ENCODE data around the gene GRPEL1.

The GRPEL1 gene

DNA sequence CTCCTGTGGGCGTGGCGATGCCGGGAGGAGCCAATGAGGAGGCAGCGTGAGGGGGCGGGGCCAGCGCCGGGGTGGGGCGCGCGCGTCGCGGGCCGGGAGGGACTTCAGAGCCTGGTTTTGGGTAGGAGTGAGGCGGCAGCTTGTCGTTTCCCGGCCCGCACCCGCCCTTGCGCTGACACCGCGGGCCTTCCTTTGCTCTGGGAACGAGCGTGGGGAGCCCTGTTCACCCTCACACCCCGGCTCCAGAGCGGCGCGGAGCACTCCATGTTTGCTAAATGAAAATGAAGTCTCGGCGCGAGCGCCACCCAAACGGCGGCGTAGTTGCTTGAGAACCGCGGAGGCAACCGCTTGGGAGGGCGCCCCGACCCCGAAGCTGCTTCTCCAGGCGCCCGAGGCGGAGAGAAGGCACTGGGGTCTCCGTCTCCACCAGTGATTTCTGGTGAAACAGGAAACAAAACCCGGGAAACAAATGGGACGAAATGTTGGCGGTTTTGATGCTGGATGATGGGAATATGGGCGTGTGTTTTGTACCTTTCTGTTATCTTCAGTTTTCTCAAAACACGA is 497 bp upstream of the GRPEL1 start:
- no peaks in the 10 kb centered on the region for H3K9me3 Mint-ChIP-seq
- H3K4me3 Mint-ChIP-seq, result peak overlapping the region; percentile 89
- H3K36me3 Mint-ChIP-seq (ENCODE audit: low read depth), result peaks cover 30% of the 10 kb centered on the region
- H3K4me1 Mint-ChIP-seq (ENCODE audit: low read depth), result peaks cover 46% of the 10 kb centered on the region
- peak overlapping the region; percentile 92 for H3K27ac Mint-ChIP-seq
- H3K27me3 Mint-ChIP-seq, result peaks cover 25% of the 10 kb centered on the region
- intact Hi-C loops (cut with micrococcal nuclease), result loop anchor here (1.0 to 5.0 kb wide), 3 partner anchors 25 to 161 kb away; partner anchors contain the start of genes TADA2B and TBC1D14

GRCh38 chr4:7067126-7067451 is 775 bp downstream of the GRPEL1 start:
- Mint-ChIP-seq H3K9me3 (no peaks in the 10 kb centered on the region), H3K27ac (peak overlapping the region; percentile 92), H3K27me3 (peaks cover 17% of the 10 kb centered on the region), H3K4me1 (ENCODE audit: low read depth) (peaks cover 47% of the 10 kb centered on the region), H3K36me3 (ENCODE audit: low read depth) (peaks cover 43% of the 10 kb centered on the region), H3K4me3 (peak overlapping the region; percentile 89)
- intact Hi-C loops (cut with micrococcal nuclease), result loop anchor here (5.0 kb wide), 2 partner anchors 80 to 160 kb away; partner anchors contain the start of gene TBC1D14

DNA sequence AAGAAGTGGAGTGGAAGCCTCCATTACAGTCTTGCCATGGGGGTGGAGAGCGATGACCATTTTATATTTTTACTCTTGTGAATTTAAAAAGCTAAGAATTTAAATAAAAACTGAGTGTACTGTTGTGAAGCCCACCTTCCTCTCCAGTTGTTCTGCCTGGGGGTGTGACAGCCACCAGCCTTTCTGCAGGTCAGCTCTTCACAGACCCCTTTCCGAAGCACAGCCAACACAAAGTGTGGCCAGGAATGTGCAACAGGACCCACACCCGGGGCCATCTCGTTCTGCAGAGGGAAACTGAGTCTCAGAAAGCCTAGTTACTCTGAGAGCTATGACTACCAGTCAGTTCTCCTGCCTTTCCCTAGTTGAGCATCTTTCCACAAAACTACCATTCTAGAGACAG is 1.4 kb downstream of the GRPEL1 start:
- Mint-ChIP-seq H3K4me3 (peak overlapping the region; percentile 89), H3K27ac (peak overlapping the region; percentile 92), H3K27me3 (peaks cover 11% of the 10 kb centered on the region), H3K36me3 (ENCODE audit: low read depth) (peaks cover 49% of the 10 kb centered on the region), H3K4me1 (ENCODE audit: low read depth) (peaks cover 53% of the 10 kb centered on the region), H3K9me3 (no peaks in the 10 kb centered on the region)
- intact Hi-C loops (cut with micrococcal nuclease), result loop anchor here (5.0 kb wide), 2 partner anchors 79 to 159 kb away; partner anchors contain the start of gene TBC1D14

GRCh38 chr4:7066006-7066405 is 1.9 kb downstream of the GRPEL1 start:
- Mint-ChIP-seq H3K9me3 (no peaks in the 10 kb centered on the region), H3K4me3 (no peak overlapping the region), H3K36me3 (ENCODE audit: low read depth) (peaks cover 54% of the 10 kb centered on the region), H3K27ac (no peak overlapping the region), H3K4me1 (ENCODE audit: low read depth) (peaks cover 58% of the 10 kb centered on the region), H3K27me3 (peaks cover 6% of the 10 kb centered on the region)
- intact Hi-C loops (cut with micrococcal nuclease), result loop anchor here (5.0 kb wide), 2 partner anchors 79 to 159 kb away; partner anchors contain the start of gene TBC1D14

DNA sequence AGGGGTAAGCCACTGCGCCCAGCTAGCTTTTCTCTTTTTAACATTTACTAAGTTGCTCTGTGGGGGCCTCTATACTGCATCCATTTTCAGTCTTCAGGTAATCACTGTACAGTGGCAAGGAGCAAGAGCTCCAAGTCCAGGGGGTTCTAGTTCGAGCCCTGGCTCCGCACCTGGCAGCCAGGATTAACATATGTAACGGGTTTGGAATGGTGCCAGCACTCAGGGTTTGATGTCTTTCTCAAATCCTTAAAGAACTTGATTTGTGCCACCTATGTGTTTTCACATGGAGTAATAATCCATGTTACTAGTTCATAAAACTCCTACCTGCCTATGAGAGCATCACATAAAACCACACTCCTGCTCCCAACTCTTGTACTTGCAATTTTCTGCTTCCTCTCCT is 4.5 kb downstream of the GRPEL1 start:
- no peaks in the 10 kb centered on the region for H3K27me3 Mint-ChIP-seq
- no peak overlapping the region for H3K27ac Mint-ChIP-seq
- peaks cover 69% of the 10 kb centered on the region for H3K4me1 Mint-ChIP-seq (ENCODE audit: low read depth)
- peaks cover 69% of the 10 kb centered on the region for H3K36me3 Mint-ChIP-seq (ENCODE audit: low read depth)
- intact Hi-C loops (cut with micrococcal nuclease), result no loop called here
- H3K9me3 Mint-ChIP-seq, result no peaks in the 10 kb centered on the region
- no peak overlapping the region for H3K4me3 Mint-ChIP-seq

GRCh38 chr4:7062816-7063215 is 5.0 kb downstream of the GRPEL1 start:
- H3K4me1 Mint-ChIP-seq (ENCODE audit: low read depth), result peaks cover 73% of the 10 kb centered on the region
- H3K36me3 Mint-ChIP-seq (ENCODE audit: low read depth), result peaks cover 74% of the 10 kb centered on the region
- no peaks in the 10 kb centered on the region for H3K9me3 Mint-ChIP-seq
- H3K4me3 Mint-ChIP-seq, result no peak overlapping the region
- no peak overlapping the region for H3K27ac Mint-ChIP-seq
- intact Hi-C loops (cut with micrococcal nuclease), result no loop called here
- H3K27me3 Mint-ChIP-seq, result no peaks in the 10 kb centered on the region

GRCh38 chr4:7061815-7062214 is 6.0 kb downstream of the GRPEL1 start:
- Mint-ChIP-seq H3K4me3 (no peak overlapping the region), H3K9me3 (no peaks in the 10 kb centered on the region), H3K27ac (peak overlapping the region; percentile 74), H3K36me3 (ENCODE audit: low read depth) (peaks cover 74% of the 10 kb centered on the region), H3K27me3 (no peaks in the 10 kb centered on the region), H3K4me1 (ENCODE audit: low read depth) (peaks cover 73% of the 10 kb centered on the region)
- intact Hi-C loops (cut with micrococcal nuclease), result no loop called here

DNA sequence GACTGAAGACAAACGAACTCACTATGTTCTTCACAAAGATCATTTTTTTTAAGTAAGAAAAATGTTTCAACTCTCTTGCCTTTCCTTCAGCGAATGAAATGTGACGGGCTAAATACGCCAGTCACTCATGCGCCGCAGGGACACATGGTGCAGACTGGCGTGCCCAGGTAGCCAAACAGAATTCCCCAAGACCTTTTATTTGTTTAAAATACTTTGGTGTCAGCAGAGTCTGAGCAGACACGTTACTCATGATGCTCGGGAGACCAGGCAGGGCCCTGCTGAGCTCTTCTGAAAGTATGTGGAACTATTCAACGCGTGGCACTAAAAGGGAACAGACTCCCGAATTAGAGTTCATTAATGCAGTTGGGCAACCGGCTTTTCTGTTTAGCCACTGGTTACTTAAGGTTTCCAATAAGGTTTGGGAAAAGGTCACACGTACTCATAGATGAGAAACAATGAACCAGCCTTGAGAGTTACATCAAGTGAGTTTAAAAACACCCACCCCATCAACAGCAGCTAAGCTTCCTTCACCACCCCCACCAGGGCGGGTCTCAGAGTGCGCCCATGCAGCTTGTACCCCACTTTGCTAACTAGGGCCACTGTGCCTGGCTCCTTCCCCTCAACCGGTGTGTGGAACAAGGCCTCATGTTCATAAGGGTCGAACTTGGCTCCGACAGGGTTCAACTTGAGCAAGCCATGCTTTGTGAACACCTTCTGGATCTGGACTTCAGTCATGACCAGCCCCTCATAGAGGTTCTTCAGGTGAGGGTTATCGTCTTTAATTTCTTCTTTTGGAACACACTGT is 7.3 kb downstream of the GRPEL1 start:
- H3K27ac Mint-ChIP-seq, result peak overlapping the region; percentile 74
- intact Hi-C loops (cut with micrococcal nuclease), result no loop called here
- H3K4me3 Mint-ChIP-seq, result peak overlapping the region; percentile 20
- no peaks in the 10 kb centered on the region for H3K9me3 Mint-ChIP-seq
- H3K4me1 Mint-ChIP-seq (ENCODE audit: low read depth), result peaks cover 62% of the 10 kb centered on the region
- peaks cover 84% of the 10 kb centered on the region for H3K36me3 Mint-ChIP-seq (ENCODE audit: low read depth)
- no peaks in the 10 kb centered on the region for H3K27me3 Mint-ChIP-seq

DNA sequence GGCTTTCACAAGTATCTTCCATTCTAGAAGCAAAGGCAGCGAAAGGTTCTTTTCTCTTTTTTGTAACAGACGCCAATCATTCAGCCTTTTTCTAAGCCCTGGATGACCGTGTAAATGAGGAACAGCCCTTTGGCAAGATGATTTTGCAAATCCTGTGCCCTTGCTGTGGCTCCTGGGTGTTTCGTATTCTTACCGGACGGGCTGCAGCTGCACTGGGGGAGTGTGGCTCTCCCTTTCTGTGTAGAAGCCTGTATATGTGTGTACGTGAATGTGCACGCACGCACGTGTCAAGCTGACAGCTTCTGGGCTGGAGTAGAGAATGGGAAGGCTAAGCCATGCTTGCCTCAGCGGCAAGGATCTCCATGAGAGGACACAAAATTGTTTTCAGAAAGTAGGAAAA is 8.2 kb downstream of the GRPEL1 start:
- Mint-ChIP-seq H3K27ac (peak overlapping the region; percentile 74), H3K27me3 (no peaks in the 10 kb centered on the region), H3K9me3 (no peaks in the 10 kb centered on the region), H3K4me1 (ENCODE audit: low read depth) (peaks cover 59% of the 10 kb centered on the region), H3K4me3 (no peak overlapping the region), H3K36me3 (ENCODE audit: low read depth) (peaks cover 84% of the 10 kb centered on the region)
- intact Hi-C loops (cut with micrococcal nuclease), result no loop called here

DNA sequence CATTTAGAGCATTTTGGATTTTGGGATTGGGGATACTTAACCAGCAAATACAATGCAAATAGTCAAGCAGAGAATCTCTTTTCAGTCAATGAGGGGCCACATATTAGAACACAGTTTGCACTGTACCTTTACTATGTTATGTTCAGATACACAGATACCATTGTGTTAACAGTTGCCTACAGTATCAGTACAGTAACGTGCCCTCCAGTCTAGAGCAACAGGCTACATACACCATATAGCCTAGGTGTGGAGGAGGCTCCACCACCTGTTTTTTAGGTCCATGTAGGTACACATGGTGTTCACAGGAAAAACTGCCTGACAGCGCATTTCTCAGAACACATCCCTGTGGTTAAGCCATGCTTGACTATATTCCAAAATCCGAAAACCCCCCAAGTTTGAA is 9.1 kb downstream of the GRPEL1 start:
- H3K36me3 Mint-ChIP-seq (ENCODE audit: low read depth), result peaks cover 84% of the 10 kb centered on the region
- intact Hi-C loops (cut with micrococcal nuclease), result no loop called here
- no peak overlapping the region for H3K4me3 Mint-ChIP-seq
- H3K9me3 Mint-ChIP-seq, result no peaks in the 10 kb centered on the region
- no peak overlapping the region for H3K27ac Mint-ChIP-seq
- no peaks in the 10 kb centered on the region for H3K27me3 Mint-ChIP-seq
- H3K4me1 Mint-ChIP-seq (ENCODE audit: low read depth), result peaks cover 61% of the 10 kb centered on the region

DNA sequence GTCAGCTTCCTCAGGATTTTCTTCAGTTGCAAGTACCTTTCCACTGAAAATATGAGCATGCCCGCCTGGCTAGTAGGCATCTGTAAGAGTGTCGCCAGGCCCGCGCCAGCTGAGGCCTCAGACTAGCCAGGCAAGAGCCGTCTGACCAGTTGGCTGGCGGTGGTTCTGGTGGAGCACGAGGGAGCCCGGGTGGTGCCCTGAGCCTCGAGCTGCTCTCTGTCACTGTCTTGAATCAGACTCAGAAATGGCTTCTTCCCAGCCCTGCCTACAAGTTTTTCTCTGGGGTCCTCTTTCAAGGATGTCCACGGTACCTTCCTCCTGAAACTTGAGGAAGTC is 11.9 kb downstream of the GRPEL1 start:
- Mint-ChIP-seq H3K36me3 (ENCODE audit: low read depth) (peaks cover 75% of the 10 kb centered on the region), H3K27me3 (no peaks in the 10 kb centered on the region), H3K4me3 (no peak overlapping the region), H3K9me3 (no peaks in the 10 kb centered on the region), H3K27ac (no peak overlapping the region), H3K4me1 (ENCODE audit: low read depth) (peaks cover 69% of the 10 kb centered on the region)
- intact Hi-C loops (cut with micrococcal nuclease), result no loop called here

DNA sequence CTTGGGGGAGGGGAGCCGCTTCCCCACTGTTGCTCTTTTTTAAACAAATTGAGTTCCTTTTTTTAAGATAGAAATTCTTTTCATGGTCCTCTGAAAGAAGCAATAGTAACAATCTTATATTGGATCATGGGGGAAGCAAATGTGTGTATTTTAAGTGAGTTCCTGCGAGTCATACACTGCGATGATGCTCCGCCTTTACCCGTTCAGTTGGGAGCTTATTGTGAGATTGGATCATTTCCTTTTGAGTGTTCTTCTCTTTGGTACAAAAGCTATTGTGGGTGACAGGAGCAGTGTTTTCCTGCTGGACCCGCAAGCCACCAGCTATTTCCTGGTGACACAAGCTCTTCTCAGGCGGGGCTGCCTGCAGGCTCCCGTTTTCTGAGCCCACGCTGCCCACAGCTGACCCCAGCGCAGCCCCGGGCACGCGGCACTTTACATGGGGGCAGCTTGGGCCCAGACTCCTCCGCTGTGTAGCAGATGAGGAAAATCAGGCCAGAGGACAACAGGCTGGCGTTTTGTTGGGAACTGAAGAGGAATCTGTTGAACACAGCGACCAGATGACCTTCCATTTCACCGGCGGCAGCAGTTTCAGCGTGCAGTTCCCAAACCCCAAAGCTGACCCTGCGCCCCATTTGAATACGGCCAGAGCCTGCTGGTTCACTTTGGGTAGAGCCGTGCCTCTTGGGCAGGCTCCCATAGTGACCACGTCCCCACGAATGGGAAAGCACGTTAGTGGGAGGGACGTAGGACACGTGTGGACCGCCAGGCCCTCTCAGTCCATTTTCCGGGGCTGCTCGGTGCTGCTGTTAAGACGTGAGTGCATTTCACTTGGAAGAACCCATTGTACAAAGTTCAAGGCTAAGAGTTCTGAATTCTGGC is 12.5 kb downstream of the GRPEL1 start:
- H3K27ac Mint-ChIP-seq, result no peak overlapping the region
- intact Hi-C loops (cut with micrococcal nuclease), result no loop called here
- no peaks in the 10 kb centered on the region for H3K27me3 Mint-ChIP-seq
- peaks cover 69% of the 10 kb centered on the region for H3K4me1 Mint-ChIP-seq (ENCODE audit: low read depth)
- H3K36me3 Mint-ChIP-seq (ENCODE audit: low read depth), result peaks cover 75% of the 10 kb centered on the region
- no peak overlapping the region for H3K4me3 Mint-ChIP-seq
- no peaks in the 10 kb centered on the region for H3K9me3 Mint-ChIP-seq

- H3K27ac Mint-ChIP-seq, result peak overlapping the region; percentile 80
- H3K36me3 Mint-ChIP-seq (ENCODE audit: low read depth), result peaks cover 77% of the 10 kb centered on the region
Observed at GRCh38 chr4:7054106-7054880, 13.6 kb downstream of the GRPEL1 start.

More at GRCh38 chr4:7054106-7054880, 13.6 kb downstream of the GRPEL1 start:
- intact Hi-C loops (cut with micrococcal nuclease), result no loop called here
- H3K27me3 Mint-ChIP-seq, result no peaks in the 10 kb centered on the region
- H3K4me3 Mint-ChIP-seq, result no peak overlapping the region
- H3K4me1 Mint-ChIP-seq (ENCODE audit: low read depth), result peaks cover 69% of the 10 kb centered on the region
- no peaks in the 10 kb centered on the region for H3K9me3 Mint-ChIP-seq

Measured in dendritic cell treated with granulocyte-macrophage colony-stimulating factor and Interleukin-4, amounts not matched to agents 40 ng/mL and 50 ng/mL, for 4 days (primary cell).